GM21576 (cell line): ENCODE measurements around the gene GAS6.

Experiments
- ATAC-seq: cut with Tn5 transposase; IDR thresholded peaks from one replicate; pipeline ENCODE4 v1.9.1; 2021; ENCODE audit warnings: mild to moderate bottlenecking, moderate library complexity; ENCODE audit not compliant: unreplicated experiment

Gene GAS6

GRCh38 chr13:113812178-113813040 lies 51.5 kb downstream of the GAS6 start:
- ATAC-seq, result no peak

DNA sequence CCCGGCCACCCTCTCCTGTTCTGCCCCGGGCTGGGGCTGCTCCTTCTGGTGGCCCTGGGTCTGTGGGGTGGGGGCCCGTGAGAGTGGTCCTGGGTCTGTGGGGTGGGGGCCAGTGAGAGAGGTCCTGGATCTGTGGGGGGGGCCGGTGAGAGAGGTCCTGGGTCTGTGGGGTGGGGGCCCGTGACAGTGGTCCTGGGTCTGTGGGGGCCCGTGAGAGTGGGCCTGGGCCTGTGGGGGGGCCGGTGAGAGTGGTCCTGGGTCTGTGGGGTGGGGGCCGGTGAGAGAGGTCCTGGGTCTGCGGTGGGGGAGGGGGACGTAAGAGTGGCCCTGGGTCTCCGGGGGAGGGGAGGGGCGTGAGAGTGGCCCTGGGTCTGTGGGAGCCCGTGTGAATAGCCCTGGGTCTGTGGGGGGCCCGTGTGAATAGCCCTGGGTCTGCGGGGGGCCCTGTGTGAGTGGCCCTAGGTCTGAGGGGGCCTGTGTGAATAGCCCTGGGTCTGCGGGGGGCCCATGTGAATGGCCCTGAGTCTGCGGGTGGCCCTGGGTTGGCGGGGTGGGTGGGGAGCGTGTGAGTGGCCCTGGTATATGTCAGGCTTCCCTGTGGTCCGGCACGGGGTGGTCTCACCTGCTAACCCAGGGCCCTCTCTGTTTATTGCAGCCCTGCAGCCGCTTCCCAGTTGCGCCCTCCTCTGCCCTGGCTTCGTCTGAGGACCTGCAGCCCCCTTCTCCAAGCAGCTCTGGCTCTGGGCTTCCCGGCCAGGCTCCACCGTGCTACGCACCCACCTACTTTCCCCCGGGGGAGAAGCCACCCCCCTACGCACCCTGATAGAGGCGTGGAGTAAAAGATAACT lies 52.6 kb downstream of the GAS6 start:
- ATAC-seq, result no peak

- ATAC-seq, result no peak
These were observed 53.2 kb downstream of the GAS6 start for GRCh38 chr13:113810640-113811039.

DNA sequence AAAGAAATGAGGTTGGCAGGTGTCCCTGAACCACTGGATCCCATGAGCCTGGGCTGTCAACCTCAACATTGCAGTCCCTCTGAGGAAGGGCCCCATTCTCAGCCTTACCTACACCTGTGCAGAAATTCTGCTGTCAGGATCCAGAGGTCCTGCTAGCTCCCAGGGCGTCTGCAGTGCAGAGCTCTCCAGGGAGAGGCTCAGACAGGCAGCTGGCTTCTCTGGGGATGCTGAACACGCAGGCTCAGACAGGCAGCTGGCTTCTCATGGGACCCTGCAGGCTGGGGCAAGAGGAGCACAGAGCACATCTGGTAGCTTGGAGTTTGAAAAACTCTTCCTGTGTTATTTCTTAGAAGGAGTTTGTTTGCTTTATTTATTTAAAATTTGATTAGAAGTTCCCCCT lies 53.9 kb downstream of the GAS6 start:
- ATAC-seq, result no peak

DNA sequence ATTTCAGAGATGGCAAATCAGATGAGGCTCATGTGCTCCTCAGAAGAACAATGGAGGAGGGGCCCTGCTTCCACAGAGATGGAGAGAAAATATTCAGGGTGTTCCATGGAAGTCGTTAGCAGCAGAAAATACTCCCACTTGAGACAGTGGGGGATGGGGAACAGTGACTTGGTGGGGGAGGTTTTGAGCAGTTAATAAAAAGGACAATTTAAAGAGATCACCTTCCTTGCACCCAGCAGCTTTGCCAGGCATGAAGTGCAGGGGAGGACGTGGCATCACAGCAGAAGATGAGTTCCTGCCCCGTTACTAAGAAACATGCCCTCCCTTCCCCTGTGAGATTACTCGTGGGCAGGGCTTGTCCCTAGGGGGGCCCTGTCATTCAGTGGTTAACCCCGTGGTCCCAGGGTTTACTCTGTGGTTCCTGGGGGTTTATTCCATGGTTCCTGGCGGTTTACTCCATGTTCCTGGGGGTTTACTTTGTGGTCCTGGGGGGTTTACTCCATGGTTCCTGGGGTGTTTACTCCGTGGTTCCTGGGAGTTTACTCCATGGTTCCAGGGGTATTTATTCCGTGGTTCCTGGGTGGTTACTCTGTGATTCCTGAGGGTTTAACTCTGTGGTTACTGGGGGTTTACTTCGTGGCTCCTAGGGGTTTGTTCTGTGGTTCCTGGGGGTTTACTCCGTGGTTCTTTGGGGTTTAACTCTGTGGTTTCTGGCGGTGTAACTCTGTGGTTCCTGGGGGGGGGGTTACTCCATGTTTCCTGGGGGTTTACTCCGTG lies 55.6 kb downstream of the GAS6 start:
- no peak for ATAC-seq

DNA sequence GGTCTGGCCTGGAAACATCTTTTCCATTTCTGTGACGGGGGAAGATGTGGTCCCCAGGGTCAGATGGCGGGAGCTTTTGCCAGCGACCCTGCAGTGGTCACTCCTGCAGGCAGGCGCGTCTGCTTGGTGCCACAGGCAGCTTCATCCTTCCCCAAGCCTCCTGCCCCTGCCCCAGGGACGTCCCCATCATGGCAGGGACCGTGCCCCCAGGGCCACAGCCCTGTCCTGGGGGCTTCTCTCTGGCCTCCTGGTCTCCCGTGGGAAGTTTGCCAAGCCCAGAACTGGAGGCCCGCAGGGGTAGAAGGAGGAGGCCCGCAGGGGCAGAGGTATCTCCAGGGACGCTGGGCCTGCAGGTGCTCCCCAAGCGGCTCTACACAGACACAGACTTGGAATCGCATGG lies 57.4 kb downstream of the GAS6 start:
- no peak for ATAC-seq

DNA sequence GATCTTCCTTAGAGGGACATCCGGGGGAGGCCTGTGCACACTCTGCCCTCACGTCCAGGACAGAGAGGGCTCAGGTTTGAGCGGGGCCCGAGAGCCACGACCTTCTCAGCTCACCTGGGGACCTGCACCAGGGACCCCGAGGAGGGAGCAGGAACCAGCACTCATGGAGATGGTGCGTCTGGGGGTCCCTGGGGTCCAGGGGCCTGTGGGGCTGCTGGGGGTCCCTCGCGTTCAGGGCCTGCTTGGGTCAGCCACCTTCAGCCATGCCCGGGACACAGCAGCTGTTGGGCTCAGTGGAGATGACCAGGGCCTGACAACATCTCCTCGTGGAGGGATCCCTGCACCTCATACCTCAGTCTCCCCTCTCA lies 57.8 kb downstream of the GAS6 start:
- no peak for ATAC-seq

GRCh38 chr13:113805431-113806103 lies 58.3 kb downstream of the GAS6 start:
- no peak for ATAC-seq

DNA sequence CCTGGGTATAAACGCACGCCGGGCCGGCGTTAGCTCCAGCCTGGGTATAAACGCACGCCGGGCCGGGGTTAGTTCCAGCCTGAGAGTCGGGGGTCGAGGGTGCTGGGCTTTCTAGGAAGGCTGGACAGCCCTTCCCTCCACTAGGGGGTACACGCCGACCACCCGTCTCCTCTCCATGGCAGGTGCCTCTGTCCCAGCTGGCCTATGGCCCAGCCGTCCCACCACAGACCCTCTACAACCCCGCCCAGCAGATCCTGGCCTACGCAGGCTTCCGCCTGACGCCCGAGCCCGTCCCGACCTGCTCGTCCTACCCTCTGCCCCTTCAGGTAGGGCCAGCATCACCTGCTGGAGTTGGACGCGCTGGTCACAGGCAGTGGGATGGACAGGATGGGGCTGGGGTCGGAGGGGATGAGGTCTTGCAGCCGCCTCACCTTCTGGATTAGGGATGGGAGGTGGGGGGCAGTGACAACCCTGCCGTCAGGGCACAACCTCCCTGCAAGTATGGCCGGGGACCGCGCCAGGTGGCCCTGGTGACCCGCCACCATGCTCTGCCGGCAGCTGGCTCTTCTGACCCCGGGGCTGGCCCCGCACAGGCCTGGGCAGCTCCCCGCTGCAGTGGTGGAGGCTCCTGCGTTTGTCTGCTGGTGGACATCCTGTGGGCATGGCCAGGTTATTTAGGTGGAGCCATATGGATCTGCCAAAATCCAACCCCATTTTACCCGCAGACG lies 59.0 kb downstream of the GAS6 start:
- ATAC-seq, result no peak

DNA sequence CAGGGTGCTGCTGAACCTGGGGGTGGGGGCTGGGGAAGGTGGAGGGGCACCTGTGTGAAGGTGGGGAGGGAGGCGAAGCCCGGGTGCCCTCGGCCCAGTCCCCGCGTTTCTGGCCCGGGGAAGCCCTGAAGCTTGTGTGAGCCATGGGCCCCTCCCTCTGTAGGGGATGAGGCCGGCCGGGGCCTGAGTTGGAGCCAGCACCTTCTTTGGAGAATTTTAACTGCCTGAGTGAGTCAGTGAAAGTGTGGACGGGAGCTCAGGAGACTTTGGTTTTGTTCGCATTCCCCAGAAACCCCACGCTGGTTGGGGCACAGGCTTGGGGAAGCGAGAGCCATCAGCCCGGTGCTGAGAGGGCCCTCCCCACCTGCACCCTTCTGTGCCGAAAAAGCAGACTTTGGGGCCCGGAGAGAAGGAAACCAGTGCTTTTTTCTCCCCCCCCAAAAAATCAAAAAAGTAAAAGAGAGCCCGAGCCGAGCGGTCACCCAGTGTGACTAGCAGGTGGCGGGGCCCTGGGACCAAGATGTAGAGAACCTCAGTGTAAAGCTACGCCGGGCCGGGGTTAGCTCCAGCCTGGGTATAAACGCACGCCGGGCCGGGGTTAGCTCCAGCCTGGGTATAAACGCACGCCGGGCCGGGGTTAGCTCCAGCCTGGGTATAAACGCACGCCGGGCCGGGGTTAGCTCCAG lies 59.7 kb downstream of the GAS6 start:
- ATAC-seq, result no peak

DNA sequence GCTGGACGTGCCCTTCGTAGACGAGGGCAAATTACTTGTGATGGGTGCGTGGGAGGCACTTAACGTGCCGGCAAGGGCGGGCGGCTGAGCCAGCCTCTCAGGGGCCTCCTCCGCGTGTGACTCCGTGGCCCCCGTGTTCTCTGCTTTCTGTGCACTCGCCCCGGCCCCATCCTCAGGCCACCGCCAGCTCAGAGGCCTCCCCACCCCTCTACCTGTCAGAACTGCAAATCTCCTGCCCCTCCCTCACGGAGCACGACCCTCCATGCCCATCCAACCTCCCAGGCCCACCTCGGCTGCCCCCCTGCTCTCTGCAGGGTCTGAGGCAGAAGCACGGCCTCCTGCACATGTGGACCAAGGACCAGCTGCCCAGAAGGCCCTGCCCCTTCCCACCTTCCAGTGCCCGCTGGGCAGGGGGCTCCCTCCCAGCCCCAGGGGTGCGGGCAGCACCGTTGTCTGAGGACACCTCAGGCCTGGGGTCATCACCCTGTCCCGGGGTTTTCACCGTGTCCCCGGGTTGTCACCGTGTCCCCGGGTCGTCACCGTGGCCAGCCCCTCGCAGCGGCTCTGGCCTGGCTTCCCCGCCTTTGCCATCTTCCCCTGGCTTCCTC lies 60.4 kb downstream of the GAS6 start:
- no peak for ATAC-seq

DNA sequence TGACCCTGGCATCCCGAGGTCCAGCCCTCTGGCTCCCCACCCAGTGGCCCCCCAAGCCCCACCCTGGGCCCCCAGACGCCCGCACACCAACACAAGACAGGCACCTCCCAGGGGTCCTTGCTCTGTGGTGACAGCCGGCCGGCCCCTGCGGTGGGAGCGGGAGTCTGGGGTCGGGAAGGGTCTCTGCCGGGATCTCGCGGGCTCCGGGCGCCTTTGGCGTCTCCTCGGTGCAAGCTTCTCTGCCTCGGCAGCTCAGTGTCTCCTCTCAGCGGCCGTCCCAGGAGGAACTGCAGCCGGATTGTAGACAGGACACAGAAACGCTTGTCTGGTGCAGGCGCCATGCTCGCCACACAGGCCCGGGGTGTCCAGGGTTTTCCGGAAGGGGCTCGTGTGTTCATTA lies 61.1 kb downstream of the GAS6 start:
- ATAC-seq, result no peak

DNA sequence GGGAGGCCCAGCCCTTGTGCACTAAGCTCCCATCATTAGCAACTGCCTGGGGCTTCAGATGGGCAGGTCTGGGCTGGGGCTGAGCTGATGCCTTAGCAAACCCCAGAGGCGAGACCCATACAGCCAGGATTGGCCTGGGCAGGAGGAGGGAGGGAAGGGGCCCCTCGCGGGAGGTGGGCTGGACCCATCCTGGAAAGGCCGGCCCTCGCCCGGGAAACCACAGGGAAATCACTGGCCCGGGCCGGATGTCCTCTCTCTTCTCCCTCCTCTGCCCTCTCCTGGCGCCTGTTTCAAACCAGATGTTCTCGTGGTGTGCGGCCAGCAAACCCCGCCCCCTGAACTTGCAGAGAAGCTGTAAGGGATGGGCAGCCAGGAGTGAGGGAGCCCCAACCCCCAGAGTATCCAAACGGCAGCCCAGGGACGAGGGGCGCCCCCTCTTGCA lies 61.8 kb downstream of the GAS6 start:
- no peak for ATAC-seq

DNA sequence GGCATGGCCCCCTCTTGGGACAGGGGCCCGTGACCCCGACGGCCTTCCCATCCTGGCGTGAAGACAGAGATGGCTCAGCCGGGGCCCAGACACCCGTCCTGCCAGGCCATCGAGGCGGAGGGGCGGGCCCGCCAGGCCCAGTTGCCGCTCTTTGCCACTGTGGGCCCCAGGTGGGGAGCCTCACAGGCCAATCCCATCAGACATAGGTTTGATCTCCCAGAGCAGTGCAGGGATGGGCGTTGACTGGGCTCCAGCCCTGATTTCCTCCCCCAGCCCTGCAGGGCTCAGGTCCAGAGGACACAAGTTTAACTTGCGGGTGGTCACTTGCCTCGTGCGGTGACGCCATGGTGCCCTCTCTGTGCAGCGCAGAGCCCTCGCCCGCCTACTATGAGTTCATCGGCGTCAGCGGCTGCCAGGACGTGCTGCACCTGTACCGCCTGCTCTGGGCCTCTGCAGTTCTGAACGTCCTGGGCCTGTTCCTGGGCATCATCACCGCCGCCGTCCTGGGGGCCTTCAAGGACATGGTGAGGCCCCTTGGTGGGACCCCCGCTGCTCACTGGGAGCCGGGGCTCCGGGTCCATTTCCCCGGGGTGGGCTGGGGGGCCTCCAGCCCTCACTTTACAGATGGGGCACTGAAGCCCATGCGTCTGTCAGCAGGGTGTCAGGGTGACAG lies 62.5 kb downstream of the GAS6 start:
- no peak for ATAC-seq

GRCh38 chr13:113800576-113800926 lies 63.3 kb downstream of the GAS6 start:
- ATAC-seq, result no peak

- ATAC-seq, result no peak
These were observed 65.6 kb downstream of the GAS6 start for GRCh38 chr13:113798200-113798811.

- ATAC-seq, result no peak
These were observed 66.8 kb downstream of the GAS6 start for GRCh38 chr13:113796964-113797676.
